PC-9 (cell line): ENCODE data around the gene RASGRP2.

Experiments used
- EZH2 ChIP-seq: fragments of 200-600 bp; sonication (generic); IDR thresholded peaks from 2 replicates; pipeline ENCODE4 v1.8.0; 2017; ENCODE audit warnings: antibody characterized with exemption, low read depth
- TF ChIP-seq, protein P1 (sequence below): fragments of 200-600 bp; sonication (generic); conservative IDR thresholded peaks from 2 replicates; pipeline ENCODE4 v1.6.1; 2017; ENCODE audit warnings: mixed run types, antibody characterized with exemption, mild to moderate bottlenecking, moderate library complexity

DNA sequence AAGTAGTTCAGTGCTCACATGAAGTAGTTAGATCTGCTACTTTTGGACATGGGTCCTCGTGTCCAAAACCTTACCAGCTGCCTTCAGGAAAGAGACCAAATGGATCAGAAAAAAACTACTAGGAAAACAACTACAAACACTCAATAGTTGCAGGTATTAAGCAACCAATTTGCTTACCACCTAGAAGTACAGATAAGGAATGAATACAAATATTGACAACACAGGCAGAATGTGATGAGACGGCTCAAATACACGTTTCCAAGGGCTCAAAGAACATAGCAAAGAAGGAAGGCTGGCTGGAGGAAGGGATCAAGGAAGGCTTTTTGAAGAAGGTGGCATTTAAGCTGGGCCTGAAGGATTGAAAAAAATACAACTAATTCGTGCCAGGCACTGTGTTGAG lies 62.8 kb downstream of the RASGRP2 start:
- TF ChIP-seq, protein P1, sequence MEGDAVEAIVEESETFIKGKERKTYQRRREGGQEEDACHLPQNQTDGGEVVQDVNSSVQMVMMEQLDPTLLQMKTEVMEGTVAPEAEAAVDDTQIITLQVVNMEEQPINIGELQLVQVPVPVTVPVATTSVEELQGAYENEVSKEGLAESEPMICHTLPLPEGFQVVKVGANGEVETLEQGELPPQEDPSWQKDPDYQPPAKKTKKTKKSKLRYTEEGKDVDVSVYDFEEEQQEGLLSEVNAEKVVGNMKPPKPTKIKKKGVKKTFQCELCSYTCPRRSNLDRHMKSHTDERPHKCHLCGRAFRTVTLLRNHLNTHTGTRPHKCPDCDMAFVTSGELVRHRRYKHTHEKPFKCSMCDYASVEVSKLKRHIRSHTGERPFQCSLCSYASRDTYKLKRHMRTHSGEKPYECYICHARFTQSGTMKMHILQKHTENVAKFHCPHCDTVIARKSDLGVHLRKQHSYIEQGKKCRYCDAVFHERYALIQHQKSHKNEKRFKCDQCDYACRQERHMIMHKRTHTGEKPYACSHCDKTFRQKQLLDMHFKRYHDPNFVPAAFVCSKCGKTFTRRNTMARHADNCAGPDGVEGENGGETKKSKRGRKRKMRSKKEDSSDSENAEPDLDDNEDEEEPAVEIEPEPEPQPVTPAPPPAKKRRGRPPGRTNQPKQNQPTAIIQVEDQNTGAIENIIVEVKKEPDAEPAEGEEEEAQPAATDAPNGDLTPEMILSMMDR = no peak
- TF ChIP-seq EZH2 = no peak
